ENCODE measurements around the gene GLOD5. TPM values are rescaled to one million over a fixed set of nuclear protein-coding genes. Genes with fewer than 3 reads are reported as not detected.

GLOD5 gene
- total RNA-seq = not detected in 2 replicates

GRCh38 chrX:48761674-48762471 is at the start of gene GLOD5:
Gene GLOD5 (plus strand): TSS chrX:48761747. CDS start chrX:48761791, 44 bp downstream.
- peak; percentile 31 for DNase-seq (ENCODE audit: low read depth)

DNA sequence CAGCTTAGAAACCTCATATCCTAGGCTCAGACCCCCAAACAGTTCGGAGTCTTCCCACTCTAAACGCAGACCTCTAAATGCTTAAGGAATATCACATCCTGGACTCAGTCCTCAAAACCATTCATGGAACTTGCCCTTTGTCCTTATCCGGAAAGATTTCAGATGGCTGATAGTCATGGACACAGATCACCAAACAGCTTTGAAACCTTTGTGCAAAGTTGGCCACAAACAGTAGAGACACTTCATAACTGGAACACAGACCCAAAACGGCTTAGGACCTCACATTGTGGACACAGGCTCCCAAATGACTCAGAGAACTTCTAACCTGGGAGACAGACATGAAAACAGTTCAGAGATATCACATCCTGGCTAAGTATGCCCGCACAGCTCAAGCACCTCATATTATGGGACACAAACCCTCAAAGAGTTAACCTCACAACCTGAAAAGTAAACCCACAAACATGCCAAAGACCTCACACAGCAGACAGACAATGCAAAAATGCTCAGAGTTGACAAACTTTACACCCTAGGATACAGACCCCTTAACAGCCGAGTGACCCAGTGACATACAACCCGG is 49.5 kb upstream of the GLOD5 start:
- DNase-seq (ENCODE audit: low read depth) = no peak

DNA sequence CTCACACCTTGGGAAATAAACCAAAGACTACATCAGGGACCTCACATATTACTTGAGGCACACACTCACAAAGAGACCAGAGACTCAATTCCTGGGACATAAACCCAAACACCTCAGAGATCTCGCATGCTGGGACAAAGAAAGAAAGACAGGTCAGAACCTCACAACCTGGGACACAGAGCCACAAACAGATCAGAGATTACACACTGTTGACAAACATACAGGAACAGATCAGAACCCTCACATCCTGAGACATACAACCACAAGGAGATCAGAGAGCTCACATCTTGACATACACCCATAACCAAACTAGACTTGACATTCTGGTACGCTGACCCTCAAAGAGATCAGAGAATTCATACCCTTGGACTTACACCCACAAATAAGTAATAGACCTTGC is 47.7 kb upstream of the GLOD5 start:
- DNase-seq (ENCODE audit: low read depth) = no peak

DNA sequence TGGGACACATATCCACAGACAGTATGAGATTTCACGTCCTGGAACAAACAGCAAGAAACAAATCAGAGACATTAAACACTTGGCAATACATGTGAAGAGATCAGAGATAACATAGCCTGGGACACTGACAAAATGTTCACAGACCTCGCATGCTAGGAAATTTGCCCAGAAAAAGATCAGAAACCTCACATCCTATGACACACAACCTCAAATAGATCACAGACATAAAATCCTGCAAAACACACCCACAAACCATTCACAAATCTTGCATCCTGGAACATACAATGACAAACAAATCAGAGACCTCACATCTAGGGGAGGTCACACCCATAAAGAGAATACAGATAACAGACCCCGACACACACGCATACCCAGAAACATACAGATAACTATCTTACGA is 47.0 kb upstream of the GLOD5 start:
- no peak for DNase-seq (ENCODE audit: low read depth)

DNA sequence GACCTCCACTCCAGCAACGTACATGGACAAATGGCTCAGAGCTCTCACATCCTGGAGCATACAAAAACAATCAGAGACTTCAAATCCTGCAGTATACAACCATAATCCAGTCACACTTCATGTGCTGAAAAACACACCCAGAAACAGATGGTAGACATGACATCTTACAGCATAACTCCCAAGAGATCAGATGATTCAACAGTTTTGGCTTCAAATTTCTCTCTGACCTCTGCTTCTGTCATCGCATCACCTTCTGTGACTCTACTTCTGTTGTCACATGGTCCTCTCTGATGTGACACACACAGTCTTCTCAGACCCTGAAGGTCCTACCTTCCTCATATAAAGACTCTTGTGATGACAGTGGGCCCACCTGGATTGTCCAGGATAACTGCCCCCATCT is 46.5 kb upstream of the GLOD5 start:
- no peak for DNase-seq (ENCODE audit: low read depth)

GRCh38 chrX:48715876-48716502 is 45.6 kb upstream of the GLOD5 start:
- no peak for DNase-seq (ENCODE audit: low read depth)

GRCh38 chrX:48719958-48720357 is 41.6 kb upstream of the GLOD5 start:
- DNase-seq (ENCODE audit: low read depth) = no peak

GRCh38 chrX:48720577-48721250 is 40.8 kb upstream of the GLOD5 start:
- DNase-seq (ENCODE audit: low read depth) = no peak

DNA sequence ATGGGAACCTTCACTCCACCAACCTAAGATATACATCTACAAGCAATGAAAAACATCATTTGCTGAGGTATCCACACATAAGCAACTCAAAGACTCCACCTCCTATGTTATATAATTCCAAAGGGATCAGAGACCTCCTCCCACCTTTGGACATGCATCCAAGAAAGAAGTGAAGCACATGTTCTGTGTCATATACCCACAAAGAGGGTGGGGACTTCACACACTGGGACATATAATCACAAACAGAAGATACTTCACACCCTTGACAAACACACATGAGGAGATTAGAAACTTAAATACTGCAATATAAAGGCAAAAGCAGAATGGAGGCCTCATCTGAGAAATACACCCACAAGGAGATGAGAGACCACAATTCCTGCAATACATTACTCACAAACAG is 39.6 kb upstream of the GLOD5 start:
- DNase-seq (ENCODE audit: low read depth) = no peak

DNA sequence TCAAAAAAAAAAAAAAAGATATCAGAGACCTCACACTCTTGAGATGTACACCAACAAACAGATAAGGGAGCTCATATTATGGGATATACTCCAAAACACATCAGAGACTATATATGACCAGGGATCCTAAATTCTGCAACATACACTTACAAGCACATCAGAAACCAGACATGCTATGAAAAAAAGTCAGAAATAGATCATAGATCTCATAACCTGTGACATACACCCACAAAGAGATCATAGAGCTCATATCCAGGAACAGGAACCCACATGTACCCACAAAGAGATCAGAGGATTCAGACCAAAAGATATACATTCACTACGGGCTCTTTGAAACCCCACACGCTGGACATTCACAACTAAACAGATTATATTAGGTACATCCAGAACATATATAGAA is 35.0 kb upstream of the GLOD5 start:
- no peak for DNase-seq (ENCODE audit: low read depth)

GRCh38 chrX:48728653-48729052 is 32.9 kb upstream of the GLOD5 start:
- no peak for DNase-seq (ENCODE audit: low read depth)

DNA sequence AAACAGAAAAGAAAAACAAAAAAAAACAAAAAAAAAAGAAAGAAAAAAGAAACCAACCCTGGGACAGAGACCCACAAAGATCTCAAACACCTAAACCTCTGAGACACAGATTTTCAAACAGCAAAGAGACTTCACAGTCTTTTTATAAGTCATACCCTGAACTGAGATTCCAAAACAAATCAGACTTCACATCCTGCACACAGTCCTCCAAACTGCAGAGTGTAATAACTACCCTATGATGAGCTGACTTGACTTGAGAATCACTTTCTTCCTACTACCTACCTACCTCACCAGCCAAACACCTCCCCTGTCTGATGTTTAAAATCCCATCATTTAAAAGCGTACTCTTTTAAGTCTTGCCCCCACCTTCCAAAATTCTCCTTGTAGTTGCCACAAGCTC is 25.2 kb upstream of the GLOD5 start:
- no peak for DNase-seq (ENCODE audit: low read depth)

GRCh38 chrX:48736878-48737212 is 24.7 kb upstream of the GLOD5 start:
- DNase-seq (ENCODE audit: low read depth) = no peak

- DNase-seq (ENCODE audit: low read depth) = peak; percentile 96
Observed at GRCh38 chrX:48737213-48737938, 24.2 kb upstream of the GLOD5 start.

DNA sequence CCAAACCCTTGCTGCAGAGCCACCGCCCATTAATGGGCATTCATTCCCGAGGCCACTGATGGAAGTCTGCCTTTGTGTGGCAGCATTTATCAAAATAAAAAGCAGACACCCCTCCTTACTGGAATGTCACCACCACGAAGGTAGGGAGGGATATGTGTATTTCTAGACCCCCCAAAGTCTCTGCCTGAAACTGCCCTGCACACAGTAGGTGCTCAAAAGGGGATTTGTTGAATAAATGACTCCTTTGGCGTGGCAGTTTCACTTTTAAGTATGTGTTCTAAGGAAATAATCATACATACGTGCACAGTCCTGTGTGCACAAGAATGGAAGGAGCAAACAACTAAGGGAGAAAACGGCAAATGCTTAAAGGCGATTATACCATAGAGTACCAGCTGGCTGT is 23.6 kb upstream of the GLOD5 start:
- no peak for DNase-seq (ENCODE audit: low read depth)

DNA sequence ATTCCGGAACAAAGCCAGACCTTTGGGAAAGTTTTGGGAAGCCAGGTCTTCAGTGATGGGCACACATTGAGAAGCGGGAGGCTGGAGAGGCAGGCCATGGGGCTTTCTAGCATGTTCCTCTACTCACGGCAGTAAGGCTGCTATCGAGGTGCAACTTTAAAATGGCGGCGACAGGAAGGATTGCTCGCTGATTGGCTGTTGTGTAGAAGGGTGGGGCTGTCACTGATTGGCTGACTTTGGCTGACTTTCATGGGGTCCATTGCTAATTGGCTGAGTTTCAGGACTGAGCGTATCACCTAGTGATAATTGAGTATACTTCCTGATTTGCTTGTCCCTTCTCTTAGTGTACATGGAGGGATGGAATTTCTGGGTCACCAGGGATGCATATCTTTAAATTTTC is 19.7 kb upstream of the GLOD5 start:
- no peak for DNase-seq (ENCODE audit: low read depth)

GRCh38 chrX:48745222-48745621 is 16.3 kb upstream of the GLOD5 start:
- DNase-seq (ENCODE audit: low read depth) = no peak

- no peak for DNase-seq (ENCODE audit: low read depth)
Observed at GRCh38 chrX:48747415-48748016, 14.0 kb upstream of the GLOD5 start.

GRCh38 chrX:48749182-48749581 is 12.4 kb upstream of the GLOD5 start:
- no peak for DNase-seq (ENCODE audit: low read depth)

GRCh38 chrX:48751343-48751742 is 10.2 kb upstream of the GLOD5 start:
- no peak for DNase-seq (ENCODE audit: low read depth)

DNA sequence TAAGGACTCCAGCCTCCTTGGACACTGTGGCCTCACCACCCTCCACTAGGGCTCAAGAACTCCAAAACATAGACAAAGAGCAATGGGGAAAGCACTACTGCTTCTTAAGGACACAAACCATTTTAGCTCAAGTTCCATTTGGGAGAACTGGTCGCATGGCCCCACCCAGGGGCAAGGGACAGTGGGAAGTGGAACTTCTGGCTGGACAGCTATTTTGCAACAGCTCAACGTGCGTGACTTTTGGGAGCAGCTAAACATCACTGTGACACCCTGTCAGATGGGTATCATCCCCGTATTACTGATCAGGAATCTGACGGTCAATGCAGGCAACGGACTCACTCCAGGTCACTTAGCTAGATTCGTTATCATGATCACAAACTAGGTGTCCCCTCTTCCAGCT is 9.0 kb upstream of the GLOD5 start:
- DNase-seq (ENCODE audit: low read depth) = no peak

All from renal cortical epithelial cell (primary cell).